B cell (primary cell): ENCODE measurements around the gene TBC1D12. TPM values are rescaled to one million over a fixed set of nuclear protein-coding genes. Genes with fewer than 3 reads are reported as not detected.
A peak's percentile ranks its signal among the peaks of the same experiment; 100 is the strongest.

ENCODE experiments used
- ATAC-seq: fragments of 200-7000 bp; cut with Tn5 transposase; one replicate; pipeline ENCODE4 v1.10.0; 2021; ENCODE audit warnings: low read depth, mild to moderate bottlenecking, moderate number of reproducible peaks, moderate library complexity
- CTCF ChIA-PET: fragments of 350-600 bp; sonication (Branson Sonifier 250); formaldehyde crosslinking; loops from one replicate; lab custom pipeline; 2021; ENCODE audit warnings: antibody characterized with exemption, inconsistent platforms; lab: Charles Lee
- POLR2A ChIA-PET: fragments of 350-600 bp; sonication (Branson Sonifier 250); formaldehyde crosslinking; loops from one replicate; lab custom pipeline; 2021; ENCODE audit warnings: antibody characterized with exemption; lab: Charles Lee
- DNase-seq: peaks from one replicate; pipeline ENCODE4 v3.0.0; 2013
- H2AFZ ChIP-seq: 2 replicates; pipeline ENCODE4 v1.6.1; 2012; ENCODE audit warnings: mild to moderate bottlenecking, low read depth, low read length; ENCODE audit not compliant: insufficient read depth, poor library complexity, severe bottlenecking
- H3K27ac ChIP-seq, 2 donors: 1 replicate in 1 of 2; 2 replicates in 1 of 2; pipeline ENCODE4 v1.5.1; 2012 to 2013; ENCODE audit warnings: low read length in 2 of 2, mild to moderate bottlenecking in 2 of 2, moderate library complexity in 1 of 2
- H3K27me3 ChIP-seq, 4 experiments: fragments of 200-600 bp in 1 of 4; sonication (generic) in 1 of 4; replicated peaks in 1 of 4; 1 replicate in 2 of 4; 2 replicates in 2 of 4; pipeline versions ENCODE4 v1.6.1 to v1.7.0; 2013 to 2016; ENCODE audit warnings: low read length in 3 of 4, mild to moderate bottlenecking in 2 of 4, mixed read lengths in 1 of 4, moderate library complexity in 1 of 4; ENCODE audit not compliant: insufficient read depth in 4 of 4, control insufficient read depth in 3 of 4; ENCODE audit errors: control extremely low read depth in 1 of 4
- H3K36me3 ChIP-seq, 2 experiments: replicated peaks in 1 of 2; 1 replicate in 1 of 2; 2 replicates in 1 of 2; pipeline versions ENCODE4 v1.6.1 to v1.7.1; 2013; ENCODE audit warnings: low read length in 1 of 2; ENCODE audit not compliant: insufficient read depth in 2 of 2, control insufficient read depth in 1 of 2; ENCODE audit errors: control extremely low read depth in 1 of 2, extremely low read depth in 1 of 2
- H3K4me1 ChIP-seq, 2 donors: fragments of 200-600 bp in 1 of 2; sonication (generic) in 1 of 2; 1 replicate in 1 of 2; 2 replicates in 1 of 2; pipeline versions ENCODE4 v1.5.1 to v1.6.1; 2013 to 2017; ENCODE audit warnings: low read length in 2 of 2; ENCODE audit not compliant: control insufficient read depth in 2 of 2, insufficient read depth in 2 of 2
- H3K4me2 ChIP-seq: replicated peaks from 2 replicates; pipeline ENCODE3; 2012; ENCODE audit warnings: mild to moderate bottlenecking, low read depth, low read length; ENCODE audit not compliant: poor library complexity, severe bottlenecking
- H3K4me3 ChIP-seq, 5 experiments: fragments of 200-600 bp in 1 of 5; sonication (generic) in 1 of 5; 1 replicate in 3 of 5; 2 replicates in 2 of 5; pipeline versions ENCODE4 v1.5.1 to v1.7.0; 2011 to 2016; ENCODE audit warnings: low read length in 4 of 5, mild to moderate bottlenecking in 4 of 5, low read depth in 2 of 5, control low read depth in 1 of 5, moderate library complexity in 1 of 5; ENCODE audit not compliant: insufficient read depth in 1 of 5; ENCODE audit errors: control extremely low read depth in 1 of 5, extremely low read depth in 1 of 5
- H3K79me2 ChIP-seq: fragments of 200-600 bp; sonication (generic); one replicate; pipeline ENCODE4 v1.6.0; 2016; ENCODE audit warnings: low read length; ENCODE audit not compliant: control insufficient read depth, insufficient read depth
- H3K9ac ChIP-seq: fragments of 200-600 bp; sonication (generic); 2 replicates; pipeline ENCODE4 v1.6.1; 2017; ENCODE audit warnings: mild to moderate bottlenecking, low read length, moderate library complexity
- H3K9me3 ChIP-seq, 3 donors: one replicate each; pipeline versions ENCODE4 v1.6.1 to v1.7.1; 2013; ENCODE audit warnings: low read length in 2 of 3; ENCODE audit not compliant: control insufficient read depth in 2 of 3, insufficient read depth in 1 of 3; ENCODE audit errors: control extremely low read depth in 1 of 3
- H4K20me1 ChIP-seq: 2 replicates; pipeline ENCODE4 v1.6.0; 2012; ENCODE audit warnings: mild to moderate bottlenecking, low read length; ENCODE audit not compliant: insufficient read depth, control insufficient read depth, poor library complexity, severe bottlenecking
- H3K27ac Mint-ChIP-seq: one replicate; pipeline ENCODE4 v1.8.0; 2021; ENCODE audit warnings: mixed read lengths
- H3K27me3 Mint-ChIP-seq: one replicate; pipeline ENCODE4 v1.8.0; 2021; ENCODE audit warnings: mixed read lengths
- H3K4me1 Mint-ChIP-seq: one replicate; pipeline ENCODE4 v1.8.0; 2021; ENCODE audit warnings: mixed read lengths
- H3K4me3 Mint-ChIP-seq: one replicate; pipeline ENCODE4 v1.8.0; 2021; ENCODE audit warnings: mixed read lengths
- H3K9me3 Mint-ChIP-seq: one replicate; pipeline ENCODE4 v1.8.0; 2022; ENCODE audit warnings: mixed read lengths; ENCODE audit not compliant: insufficient read depth
- CTCF ChIP-seq: fragments of 200-600 bp; IDR thresholded peaks from one replicate; pipeline ENCODE4 v1.8.0; 2022; ENCODE audit warnings: antibody characterized with exemption, mild to moderate bottlenecking
- EZH2 ChIP-seq: IDR thresholded peaks from 2 replicates; pipeline ENCODE4 v1.6.1; 2012; ENCODE audit warnings: borderline replicate concordance, low read depth, mild to moderate bottlenecking, moderate library complexity, low read length; ENCODE audit not compliant: insufficient read depth, poor library complexity, severe bottlenecking
- WGBS: methylation state at CpG from one replicate; pipeline ENCODE4 v1.1.5; 2013; ENCODE audit warnings: missing lambda C conversion rate; ENCODE audit not compliant: insufficient coverage; 5-methylcytosine and 5-hydroxymethylcytosine counted together
- intact Hi-C: fragments of 100-400 bp; cut with micrococcal nuclease; formaldehyde crosslinking; loops from one replicate; pipeline ENCODE4 v1.10.0; 2022
- polyA plus RNA-seq: library from polyadenylated mRNA; depleted of rRNA; stranded (reverse); fragments of >200 nt; gene quantifications from 2 replicates; pipeline ENCODE4 v1.2.3, GENCODE V29; 2012
- total RNA-seq, 2 donors: library from RNA; stranded (reverse); fragments of 120-200 nt in 1 of 2; gene quantifications; 1 replicate in 1 of 2; 2 replicates in 1 of 2; pipeline versions ENCODE4 v1.2.3 to v1.2.4, GENCODE V29; 2013 to 2022

The TBC1D12 gene
- total and polyA plus RNA-seq, 2 donors (not counting 1 experiment from before 2014, with no cell fraction given): 3.1 to 9.3 TPM

GRCh38 chr10:94403380-94404213 is 1.3 kb downstream of the TBC1D12 start:
- no peak for TF ChIP-seq CTCF
- Histone ChIP-seq H3K4me3 (peak overlapping the region; percentile 2 to 92 (median 79)), H3K36me3 (no peaks in the 10 kb centered on the region), H2AFZ (peak overlapping the region; percentile 97), H3K27ac (peak overlapping the region; percentile 76 to 86), H3K27me3 (peaks cover 0 to 8% (median 0%) of the 10 kb centered on the region in 4 experiments), H3K9me3 (peaks cover 0 to 9% (median 6%) of the 10 kb centered on the region in 3 donors), H4K20me1 (no peaks in the 10 kb centered on the region), H3K4me1 (peaks cover 13 to 15% of the 10 kb centered on the region in 2 donors), H3K9ac (peak overlapping the region; percentile 93), H3K79me2 (peaks cover 34% of the 10 kb centered on the region), H3K4me2 (peak overlapping the region; percentile 95)
- ChIA-PET CTCF (interaction anchor here (0.7 to 3.3 kb wide), 4 partner anchors 8 to 41 kb away, joined by 3 to 22 read pairs (median 6); partner anchors contain the start of gene NOC3L), POLR2A (interaction anchor here (0.8 to 2.0 kb wide), 3 partner anchors 41 to 48 kb away, joined by 3 to 15 read pairs (median 5); partner anchors contain the start of gene NOC3L)
- peak; percentile 86 for DNase-seq
- intact Hi-C loops: loop anchor here (1.0 to 10.0 kb wide), 3 partner anchors 41 to 141 kb away; partner anchors contain the start of gene HELLS
- WGBS: under 1% methylated on average over 48 of the region's 51 CpGs
- Mint-ChIP-seq H3K4me3 (peak overlapping the region; percentile 94), H3K27ac (peak overlapping the region; percentile 96), H3K9me3 (peaks cover 3% of the 10 kb centered on the region), H3K4me1 (peaks cover 15% of the 10 kb centered on the region), H3K27me3 (peaks cover 20% of the 10 kb centered on the region)
- peak; percentile 80 for ATAC-seq

GRCh38 chr10:94405406-94405805 is 3.1 kb downstream of the TBC1D12 start:
- Mint-ChIP-seq H3K27me3 (peaks cover 17% of the 10 kb centered on the region), H3K4me1 (peaks cover 17% of the 10 kb centered on the region), H3K9me3 (peaks cover 3% of the 10 kb centered on the region), H3K27ac (peak overlapping the region; percentile 53), H3K4me3 (peak overlapping the region; percentile 65)
- CTCF ChIA-PET: interaction anchor here (1.1 kb wide), 1 partner anchor 85 kb away, joined by 3 read pairs; no protein-coding TSS in a partner anchor
- POLR2A ChIA-PET: no interaction called here
- H2AFZ ChIP-seq: no peak overlapping the region
- H3K27me3 ChIP-seq: peaks cover 0 to 8% (median under 1%) of the 10 kb centered on the region in 4 experiments
- H3K9ac ChIP-seq: no peak overlapping the region
- peaks cover 40% of the 10 kb centered on the region for H3K79me2 ChIP-seq
- H3K4me3 ChIP-seq: no peak overlapping the region
- H3K9me3 ChIP-seq: peaks cover 0 to 9% (median 4%) of the 10 kb centered on the region in 3 donors
- no peak overlapping the region for H3K27ac ChIP-seq
- H3K36me3 ChIP-seq: no peaks in the 10 kb centered on the region
- TF ChIP-seq CTCF: no peak
- TF ChIP-seq EZH2: no peak
- DNase-seq (no peak), ATAC-seq (no peak)
- no peaks in the 10 kb centered on the region for H4K20me1 ChIP-seq
- intact Hi-C loops: loop anchor here (10.0 kb wide), 1 partner anchor 61 kb away; no protein-coding TSS in a partner anchor
- no peak overlapping the region for H3K4me2 ChIP-seq
- peaks cover 13 to 15% of the 10 kb centered on the region in 2 donors for H3K4me1 ChIP-seq
